IPS DF 19.7 (cell line): ENCODE data around the gene KRTAP12-4.
"Not testable (repeated sequence)": the region's sequence is repeated elsewhere in the genome, so short reads cannot be mapped to it uniquely, and the experiment has no call there.

ENCODE experiments used
- DNase-seq: peaks from one replicate; pipeline ENCODE4 v3.0.0-alpha.2; 2013; ENCODE audit warnings: low read depth, low spot score

Gene KRTAP12-4

DNA sequence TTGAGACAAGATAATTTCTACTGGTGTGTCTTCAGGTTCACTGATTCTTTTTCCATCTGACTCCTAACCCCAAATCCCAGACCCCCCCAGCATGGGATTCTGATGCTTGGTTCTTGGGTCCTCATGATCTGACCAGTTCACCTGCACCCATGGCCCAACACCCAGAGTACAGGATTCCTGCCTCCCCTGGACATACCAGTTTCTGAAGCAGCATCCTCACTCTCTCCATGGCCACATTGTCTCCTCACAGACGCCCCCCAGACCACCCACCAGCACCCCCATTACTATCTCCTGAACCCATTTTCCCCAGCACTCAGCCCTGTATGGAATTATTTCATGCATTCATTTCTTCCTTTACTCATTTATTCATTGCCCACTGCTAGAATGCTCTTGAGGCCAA is 2.4 kb upstream of the KRTAP12-4 start:
- DNase-seq: no peak

DNA sequence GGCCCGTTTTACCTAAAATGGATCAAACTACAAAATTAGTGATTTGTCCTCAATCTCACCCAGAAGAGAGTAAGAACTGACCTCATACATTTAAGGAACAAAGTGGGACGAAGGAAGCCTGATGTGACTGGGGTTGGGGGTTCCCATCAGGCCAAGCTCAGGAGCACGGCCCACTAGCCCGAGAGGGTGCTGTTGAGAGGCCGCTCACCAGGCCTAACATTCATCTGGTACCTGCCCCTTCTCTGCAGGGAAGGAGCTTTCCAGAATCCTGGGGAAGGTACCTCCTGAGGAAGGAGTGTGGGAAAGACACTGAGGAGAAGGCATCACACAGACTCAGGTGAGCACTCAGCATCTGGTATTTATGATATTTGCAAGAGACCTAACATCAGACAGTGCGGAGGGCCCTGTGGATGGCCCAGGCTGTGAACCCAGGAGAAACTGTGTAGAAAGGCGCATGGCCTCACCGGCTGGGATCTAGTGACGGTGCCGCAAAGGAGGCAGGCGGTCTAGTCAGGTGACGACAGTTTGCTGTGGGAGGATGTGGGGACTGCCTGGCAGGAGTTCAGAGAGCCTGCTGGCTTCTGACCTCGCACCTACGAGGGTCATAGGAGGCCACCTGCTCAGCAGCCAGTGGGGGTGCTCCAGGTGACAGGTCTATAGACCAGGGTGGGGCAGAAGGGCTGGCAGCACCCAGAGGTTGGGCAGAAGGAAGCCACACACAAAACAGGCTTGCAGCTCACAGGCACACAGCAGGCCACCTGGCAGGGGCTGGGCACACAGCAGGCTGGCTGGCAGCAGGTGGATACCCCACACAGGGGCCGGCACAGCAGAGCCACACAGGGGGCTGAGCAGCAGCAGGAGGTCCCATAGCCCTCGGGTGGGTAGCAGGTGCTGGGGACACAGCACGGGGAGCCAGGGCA is 543 bp downstream of the KRTAP12-4 start:
- DNase-seq: no peak

DNA sequence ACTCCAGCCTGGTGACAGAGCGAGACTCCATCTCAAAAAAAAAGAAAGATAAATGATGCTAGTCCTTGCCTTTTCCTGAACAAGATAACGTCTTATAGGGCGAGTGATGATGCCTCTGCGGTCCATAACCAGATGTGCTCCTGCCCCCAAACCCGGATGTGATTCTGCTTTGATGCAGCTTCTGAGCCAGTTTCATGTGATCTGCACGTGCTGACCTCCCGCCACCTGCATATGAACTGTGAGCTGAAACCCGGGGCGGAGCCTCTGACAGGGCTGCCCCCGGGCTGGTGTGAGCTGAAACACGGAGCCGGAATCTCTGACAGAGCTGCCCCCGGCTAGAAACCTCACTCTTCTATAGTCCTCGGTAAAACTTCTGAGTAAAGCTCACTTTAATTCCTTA is 1.3 kb downstream of the KRTAP12-4 start:
- DNase-seq: no peak

DNA sequence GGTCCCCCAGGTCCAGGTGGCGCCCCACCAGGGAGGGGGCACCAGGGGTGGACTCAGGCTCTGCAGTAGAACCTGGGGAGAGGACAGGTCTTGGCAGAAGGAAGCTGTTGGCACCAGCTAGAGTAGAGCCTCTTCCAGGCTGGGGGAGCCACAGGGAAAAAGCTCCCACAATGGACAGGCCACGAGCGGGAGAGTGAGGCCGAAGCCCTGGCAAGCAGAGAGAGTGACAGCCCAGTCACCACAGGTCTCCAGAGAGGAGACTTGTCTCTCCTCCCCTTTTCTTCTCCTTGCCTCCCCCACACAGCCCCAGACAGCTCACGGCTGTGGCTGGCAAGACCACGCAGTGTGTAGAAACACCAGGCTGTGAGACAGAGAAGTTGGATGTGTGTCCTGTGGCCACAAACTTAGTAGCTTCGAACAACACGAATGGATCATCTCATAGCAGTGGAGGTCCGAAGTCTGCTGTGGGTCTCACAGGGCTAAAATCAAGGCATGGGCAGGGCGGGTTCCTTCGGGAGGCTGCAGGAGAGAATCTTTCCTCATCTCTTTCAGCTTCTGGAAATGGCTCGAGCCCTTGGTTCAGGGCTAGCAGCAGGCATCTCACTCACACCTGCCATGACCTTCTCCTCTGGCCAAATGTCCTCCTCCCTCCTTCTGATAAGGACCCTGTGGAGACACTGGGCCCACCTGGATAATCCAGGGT is 3.3 kb downstream of the KRTAP12-4 start:
- no peak for DNase-seq

DNA sequence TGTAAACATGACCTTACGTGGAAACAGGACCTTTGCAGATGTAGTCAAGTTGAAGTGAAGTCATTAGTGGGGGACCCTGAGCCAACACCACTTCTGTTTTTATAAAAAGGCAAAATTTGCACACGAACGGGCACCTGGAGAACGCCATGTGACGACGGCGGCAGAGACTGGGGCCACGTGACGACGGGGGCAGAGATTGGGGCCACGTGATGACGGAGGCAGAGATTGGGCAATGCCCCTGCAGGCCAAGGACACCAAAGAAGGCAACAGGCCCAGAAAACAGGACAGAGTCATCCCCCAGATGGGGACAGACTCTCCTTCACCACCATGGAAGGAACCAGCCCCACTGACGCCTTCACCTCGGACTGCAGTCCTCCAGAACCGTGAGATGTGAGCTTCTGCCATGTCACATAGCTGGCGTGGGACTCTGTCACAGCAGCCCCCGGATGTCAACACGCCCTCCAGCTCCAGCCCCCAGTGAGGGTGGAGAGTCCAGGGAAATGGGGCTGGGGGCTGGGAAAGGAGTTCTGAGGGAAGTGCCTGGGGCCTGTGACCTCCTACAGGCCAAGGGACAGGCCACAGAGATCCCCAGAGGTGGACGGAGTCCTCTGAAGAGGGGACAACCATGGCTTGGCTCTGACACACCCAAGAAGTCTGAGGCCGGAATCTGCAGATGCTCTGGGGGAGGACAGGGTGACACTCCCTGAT is 4.0 kb downstream of the KRTAP12-4 start:
- DNase-seq: no peak

DNA sequence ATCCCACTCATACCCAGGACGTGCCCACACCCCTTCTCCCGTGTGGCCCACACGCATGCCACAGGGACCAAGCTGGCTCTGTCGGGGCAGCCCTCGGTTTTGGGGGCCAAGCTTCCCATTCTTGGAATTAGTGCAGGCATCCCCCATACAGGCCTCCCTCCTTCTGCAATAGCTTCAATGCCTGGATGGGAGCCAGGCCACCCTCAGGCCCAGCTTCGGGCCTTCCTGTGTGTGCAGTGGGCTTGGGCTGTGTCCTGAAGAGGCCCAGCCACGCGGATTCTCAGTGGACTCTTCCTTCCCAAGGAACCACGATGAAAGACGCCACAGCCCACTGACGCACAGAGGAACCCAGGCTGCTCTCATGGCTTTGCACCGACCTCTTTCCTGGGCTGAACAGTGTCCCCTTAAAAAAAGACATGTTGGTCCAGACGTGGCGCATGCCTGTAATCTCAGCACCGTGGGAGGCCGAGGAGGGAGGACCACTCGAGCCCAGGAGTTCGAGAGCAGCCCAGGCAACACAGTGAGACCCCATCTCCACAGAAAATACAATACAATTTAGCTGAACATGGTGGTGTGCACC is 4.8 kb downstream of the KRTAP12-4 start:
- no peak for DNase-seq

DNA sequence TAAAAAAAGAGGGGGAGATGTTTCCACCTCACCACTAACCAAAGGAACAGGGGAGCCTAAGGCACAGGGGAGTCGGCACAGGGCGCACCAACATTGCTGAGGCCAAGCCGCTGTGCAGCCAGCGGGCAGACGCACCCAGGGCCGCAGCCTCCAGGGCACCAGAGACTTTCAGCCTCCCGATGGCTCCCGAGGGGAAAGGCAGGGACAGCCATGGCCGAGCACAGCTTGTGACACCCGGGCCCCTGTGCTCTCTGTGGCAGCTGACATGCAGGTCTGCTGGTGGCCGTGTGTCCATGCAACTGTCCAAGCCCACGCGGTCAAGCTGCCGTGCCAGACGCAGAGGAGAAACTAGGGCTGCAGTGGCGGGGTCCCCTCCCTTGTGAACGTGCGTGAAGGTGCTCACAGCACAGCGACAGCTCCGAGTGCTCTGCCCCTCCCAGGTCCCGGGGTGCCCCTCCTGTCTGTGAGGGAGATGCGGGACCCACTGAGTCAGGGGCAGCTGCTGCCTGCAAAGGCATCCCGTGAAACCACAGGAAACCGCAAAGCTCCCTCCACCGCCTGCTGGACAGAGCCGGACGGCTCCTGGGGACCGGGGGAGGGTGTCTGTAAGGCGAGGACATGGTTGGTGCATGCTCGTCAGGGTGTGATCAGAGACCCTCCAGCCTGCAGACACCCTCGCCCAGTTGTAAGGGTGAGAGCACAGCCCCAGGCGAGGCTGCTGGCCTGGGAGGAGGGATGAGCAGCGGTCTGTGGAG is 5.7 kb downstream of the KRTAP12-4 start:
- no peak for DNase-seq

DNA sequence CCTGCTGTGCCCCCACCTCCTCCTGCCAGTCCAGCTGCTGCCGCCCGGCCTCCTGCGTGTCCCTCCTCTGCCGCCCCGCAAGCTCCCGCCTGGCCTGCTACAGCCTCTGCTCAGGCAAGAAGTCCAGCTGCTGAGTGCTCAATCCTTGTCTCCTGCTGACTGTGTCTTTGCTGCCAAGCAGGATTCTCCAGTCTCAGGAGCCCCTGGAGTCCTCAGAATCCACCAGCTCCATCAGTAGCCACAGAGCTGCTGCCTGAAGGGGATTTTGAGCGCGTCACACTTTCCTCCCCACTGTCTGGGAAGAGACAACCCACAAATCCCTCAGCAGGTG is 7.3 kb downstream of the KRTAP12-4 start:
- DNase-seq: no peak

DNA sequence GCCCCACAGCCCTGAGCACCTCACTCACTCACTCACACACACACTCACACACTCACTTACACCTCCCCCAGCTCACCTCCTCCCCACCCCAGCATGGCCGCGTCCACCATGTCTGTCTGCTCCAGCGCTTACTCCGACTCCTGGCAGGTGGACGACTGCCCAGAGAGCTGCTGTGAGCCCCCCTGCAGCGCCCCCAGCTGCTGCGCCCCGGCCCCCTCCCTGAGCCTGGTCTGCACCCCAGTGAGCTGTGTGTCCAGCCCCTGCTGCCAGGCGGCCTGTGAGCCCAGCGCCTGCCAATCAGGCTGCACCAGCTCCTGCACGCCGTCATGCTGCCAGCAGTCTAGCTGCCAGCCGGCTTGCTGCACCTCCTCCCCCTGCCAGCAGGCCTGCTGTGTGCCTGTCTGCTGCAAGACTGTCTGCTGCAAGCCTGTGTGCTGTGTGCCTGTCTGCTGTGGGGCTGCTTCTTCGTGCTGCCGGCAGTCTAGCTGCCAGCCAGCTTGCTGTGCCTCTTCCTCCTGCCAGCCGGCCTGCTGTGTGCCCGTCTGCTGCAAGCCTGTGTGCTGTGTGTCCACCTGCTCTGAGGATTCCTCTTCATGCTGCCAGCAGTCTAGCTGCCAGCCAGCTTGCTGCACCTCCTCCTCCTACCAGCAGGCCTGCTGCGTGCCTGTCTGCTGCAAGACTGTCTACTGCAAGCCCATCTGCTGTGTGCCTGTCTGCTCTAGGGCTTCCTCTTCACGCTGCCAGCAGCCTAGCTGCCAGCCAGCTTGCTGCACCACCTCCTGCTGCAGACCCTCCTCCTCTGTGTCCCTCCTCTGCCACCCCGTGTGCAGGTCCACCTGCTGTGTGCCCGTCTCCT is 7.9 kb downstream of the KRTAP12-4 start, which contains the start of gene KRTAP10-11:
Gene KRTAP10-11 (plus strand): TSS at position 49 of the 856 bp plus-strand sequence. CDS start 45 bp downstream, at position 94.
- DNase-seq: not testable (repeated sequence)

DNA sequence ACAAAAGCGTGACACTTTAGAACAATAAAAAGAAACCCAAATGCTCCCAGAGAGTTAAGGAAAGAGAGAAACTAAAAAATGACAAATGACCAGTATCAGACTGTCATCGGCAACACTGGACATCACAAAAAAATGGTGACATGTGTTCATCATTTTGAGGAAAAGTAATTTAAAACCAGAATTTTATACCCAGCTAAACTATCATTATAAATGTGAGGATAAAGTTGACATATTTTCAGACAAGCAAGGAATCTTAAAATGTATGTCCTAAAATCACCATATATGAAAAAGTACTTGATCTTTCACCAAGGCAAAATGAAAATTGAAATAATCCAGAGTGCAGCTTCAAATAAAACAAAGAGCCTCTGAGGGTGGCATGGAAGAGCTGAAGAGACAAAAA is 9.6 kb downstream of the KRTAP12-4 start:
- DNase-seq: no peak

DNA sequence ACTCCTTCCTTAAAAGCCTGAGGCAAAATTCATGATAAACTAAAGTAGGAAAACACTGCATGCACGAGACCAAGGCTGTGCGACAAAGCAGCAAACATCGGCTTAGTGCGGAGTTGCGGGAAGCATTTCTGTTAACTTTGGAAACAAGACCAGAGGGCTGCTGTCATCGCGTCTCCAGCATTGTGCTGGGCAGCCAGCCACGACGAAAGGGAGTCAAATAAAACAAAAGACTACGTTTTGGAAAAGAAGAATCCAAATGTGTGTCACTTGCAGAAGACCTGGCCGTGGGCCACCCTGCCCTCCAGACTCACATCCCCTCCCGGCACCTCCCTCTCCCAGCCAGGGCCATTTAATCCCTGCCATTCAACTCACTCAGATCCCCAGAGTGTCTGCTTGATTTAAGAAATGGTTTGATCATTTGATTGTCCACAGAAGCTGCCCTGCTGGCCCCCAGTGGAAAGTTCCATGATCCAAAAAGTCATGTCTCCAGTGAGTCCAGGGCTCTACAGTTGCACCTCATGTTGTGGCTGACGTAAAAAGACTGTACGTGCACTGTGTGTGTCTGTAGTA is 10.6 kb downstream of the KRTAP12-4 start:
- DNase-seq: no peak

DNA sequence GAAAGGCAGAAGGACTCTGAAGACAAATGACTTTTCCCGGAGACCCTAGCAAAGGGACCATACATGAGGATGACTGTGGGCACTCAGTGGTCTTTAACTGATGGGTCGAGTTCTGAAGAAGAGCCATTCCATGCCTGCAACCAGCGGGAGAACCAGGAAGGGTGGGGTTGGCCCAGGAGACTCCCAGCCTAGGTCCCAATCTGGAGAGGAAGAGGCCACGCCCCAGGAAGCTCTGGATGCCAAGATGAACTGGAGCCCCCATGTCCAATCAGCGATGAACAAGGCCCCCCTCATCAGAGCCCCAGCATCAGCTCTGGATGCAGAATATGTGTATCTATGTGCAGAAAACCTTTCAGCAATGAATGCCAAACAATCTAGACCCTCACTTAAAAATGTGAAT is 13.7 kb downstream of the KRTAP12-4 start:
- no peak for DNase-seq

DNA sequence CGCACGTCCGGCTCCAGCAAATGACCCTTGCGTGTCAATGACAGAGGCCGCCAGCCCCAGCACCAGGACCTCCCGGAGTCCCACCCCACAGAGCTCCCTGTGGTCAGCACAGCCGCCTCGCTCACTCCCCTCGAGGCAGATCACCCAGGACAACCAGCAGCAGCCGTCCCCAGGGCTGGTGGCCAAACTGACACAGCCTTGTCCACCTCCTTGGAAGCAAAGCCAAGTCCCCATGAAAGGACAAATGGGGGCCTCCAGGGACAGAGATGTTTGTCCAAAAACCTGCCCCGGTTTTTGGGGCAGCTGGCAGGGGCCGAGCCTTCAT is 15.2 kb downstream of the KRTAP12-4 start:
- no peak for DNase-seq

DNA sequence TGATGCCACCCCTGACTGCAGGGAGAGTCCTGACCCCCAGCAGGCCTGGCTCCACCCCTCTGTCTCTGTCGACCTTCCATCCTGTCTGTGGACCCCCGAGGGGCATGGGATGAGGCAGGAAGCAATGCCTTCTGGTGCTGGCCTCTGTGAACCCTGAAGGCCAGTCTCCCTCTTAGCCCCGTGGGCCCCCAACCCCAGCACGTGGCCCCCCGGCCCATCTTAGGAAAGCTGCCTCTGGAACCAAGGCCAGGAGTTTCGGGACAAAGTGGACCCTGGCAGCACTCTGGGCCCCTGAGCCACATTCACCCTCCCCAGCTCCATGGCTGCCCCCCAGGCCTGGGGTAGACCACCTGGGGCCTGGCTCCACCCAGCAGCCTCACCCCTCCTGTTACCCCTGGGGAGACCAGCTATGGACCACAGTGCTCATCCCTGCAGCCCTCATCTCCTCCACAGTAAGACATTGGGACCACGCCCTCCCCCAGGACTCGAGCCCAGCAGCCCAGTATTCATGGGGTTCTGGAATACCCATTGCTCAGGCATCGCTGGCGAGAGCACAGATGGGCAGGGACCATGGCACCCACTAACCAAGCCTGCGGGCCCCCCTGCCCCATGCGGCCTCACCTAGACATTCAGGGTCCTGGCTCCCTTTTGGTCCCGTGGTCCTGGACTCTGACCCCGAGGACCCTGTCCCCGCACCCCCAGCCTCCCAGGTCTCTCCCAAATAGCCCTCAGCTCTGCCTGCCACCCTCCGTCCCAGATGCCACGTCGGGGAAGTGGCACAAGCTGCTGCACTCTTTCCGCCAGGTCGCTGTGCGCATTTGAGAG is 15.7 kb downstream of the KRTAP12-4 start:
- DNase-seq: not testable (repeated sequence)

DNA sequence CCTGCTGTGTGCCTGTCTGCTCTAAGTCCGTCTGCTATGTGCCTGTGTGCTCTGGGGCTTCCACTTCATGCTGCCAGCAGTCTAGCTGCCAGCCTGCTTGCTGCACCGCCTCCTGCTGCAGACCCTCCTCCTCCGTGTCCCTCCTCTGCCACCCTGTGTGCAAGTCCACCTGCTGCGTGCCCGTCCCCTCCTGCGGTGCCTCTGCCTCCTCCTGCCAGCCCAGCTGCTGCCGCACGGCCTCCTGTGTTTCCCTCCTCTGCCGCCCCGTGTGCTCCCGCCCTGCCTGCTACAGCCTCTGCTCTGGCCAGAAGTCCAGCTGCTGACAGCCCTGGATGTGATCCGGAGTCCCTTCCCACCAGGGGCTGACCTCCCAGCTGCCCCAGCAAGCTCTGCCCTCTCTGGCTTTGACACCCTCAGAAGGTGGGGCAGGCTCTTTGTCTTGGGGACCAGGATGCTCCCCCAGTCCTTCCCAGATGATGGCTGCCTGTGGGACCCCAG is 16.6 kb downstream of the KRTAP12-4 start:
- not testable (repeated sequence) for DNase-seq

DNA sequence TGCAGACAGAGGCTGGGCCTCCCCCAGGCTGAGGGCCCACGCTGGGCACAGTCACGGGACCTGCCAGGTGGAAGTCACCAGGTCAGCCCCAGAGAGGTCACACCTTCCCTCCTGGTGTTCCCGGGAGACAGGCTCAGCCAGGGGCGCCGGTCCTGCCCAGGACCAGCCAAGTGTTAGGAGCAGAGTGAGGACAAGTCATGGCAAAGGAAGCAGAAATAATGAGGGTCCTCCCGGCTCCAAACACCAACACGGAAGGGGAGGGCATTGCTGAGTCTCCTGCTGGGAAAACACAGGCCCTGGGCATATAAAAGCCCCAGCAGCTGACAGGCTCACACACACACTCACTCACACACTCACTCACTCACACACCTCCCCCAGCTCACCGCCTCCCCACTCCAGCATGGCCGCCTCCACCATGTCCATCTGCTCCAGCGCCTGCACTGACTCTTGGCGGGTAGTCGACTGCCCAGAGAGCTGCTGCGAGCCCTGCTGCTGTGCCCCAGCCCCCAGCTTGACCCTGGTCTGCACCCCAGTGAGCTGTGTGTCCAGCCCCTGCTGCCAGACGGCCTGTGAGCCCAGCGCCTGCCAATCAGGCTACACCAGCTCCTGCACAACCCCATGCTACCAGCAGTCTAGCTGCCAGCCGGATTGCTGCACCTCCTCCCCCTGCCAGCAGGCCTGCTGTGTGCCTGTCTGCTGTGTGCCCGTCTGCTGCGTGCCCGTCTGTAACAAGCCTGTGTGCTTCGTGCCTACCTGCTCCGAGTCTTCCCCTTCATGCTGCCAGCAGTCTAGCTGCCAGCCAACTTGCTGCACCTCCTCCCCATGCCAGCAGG is 17.2 kb downstream of the KRTAP12-4 start, which contains the start of gene KRTAP10-10:
Gene KRTAP10-10 (plus strand): TSS at position 339 of the 833 bp plus-strand sequence. CDS start 62 bp downstream, at position 401.
- DNase-seq: no peak

DNA sequence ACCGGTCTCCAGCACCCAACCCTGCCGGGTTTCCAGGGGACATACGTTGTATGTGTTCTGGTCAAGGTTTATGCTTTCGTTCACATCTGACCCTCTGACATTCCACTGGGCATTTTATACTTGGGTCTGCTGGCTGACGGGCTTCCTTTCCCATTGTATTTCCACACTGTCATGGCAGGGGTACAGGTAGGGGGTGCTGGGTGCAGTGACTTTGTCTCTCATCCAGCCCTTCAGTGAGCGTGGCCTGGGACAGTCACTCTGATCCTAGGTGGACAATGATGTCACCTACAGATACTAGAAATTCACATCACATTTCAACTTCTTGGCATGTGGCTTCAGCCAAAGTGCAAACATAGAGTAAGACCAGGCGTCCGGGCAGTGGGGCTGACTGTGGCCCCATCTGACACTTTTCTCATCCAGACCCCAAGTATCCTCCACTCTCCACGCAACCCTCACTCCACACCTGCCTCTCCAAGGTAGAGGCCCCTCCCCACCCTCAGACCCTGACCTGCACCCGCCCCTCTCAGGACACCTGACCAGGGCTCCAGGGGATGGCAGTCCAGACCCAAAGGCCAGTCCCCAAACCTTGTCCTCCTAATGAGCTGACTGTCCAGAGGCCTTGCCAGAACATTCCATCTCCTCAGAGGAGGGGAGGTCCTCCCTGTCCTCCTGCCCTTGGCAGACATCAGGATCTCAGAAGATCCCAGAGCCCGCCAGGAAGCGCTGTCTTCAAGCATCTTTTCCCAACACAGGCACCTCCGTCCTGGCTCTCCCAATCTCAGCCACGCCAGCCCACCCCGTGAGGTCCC is 18.0 kb downstream of the KRTAP12-4 start:
- DNase-seq: no peak
